ENCODE results near the gene SMG6.

- no peak for TF ChIP-seq POLR2A (IDR thresholded peaks at IDR 0.05)
- TF ChIP-seq, protein P1, sequence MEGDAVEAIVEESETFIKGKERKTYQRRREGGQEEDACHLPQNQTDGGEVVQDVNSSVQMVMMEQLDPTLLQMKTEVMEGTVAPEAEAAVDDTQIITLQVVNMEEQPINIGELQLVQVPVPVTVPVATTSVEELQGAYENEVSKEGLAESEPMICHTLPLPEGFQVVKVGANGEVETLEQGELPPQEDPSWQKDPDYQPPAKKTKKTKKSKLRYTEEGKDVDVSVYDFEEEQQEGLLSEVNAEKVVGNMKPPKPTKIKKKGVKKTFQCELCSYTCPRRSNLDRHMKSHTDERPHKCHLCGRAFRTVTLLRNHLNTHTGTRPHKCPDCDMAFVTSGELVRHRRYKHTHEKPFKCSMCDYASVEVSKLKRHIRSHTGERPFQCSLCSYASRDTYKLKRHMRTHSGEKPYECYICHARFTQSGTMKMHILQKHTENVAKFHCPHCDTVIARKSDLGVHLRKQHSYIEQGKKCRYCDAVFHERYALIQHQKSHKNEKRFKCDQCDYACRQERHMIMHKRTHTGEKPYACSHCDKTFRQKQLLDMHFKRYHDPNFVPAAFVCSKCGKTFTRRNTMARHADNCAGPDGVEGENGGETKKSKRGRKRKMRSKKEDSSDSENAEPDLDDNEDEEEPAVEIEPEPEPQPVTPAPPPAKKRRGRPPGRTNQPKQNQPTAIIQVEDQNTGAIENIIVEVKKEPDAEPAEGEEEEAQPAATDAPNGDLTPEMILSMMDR (IDR thresholded peaks at IDR 0.05), result no peak
These were observed 99.2 kb downstream of the SMG6 start for GRCh38 chr17:2204393-2204792.

Measured in uterus (tissue), 2 donors.